Endothelial cell of umbilical vein (primary cell): Measurements from ENCODE around the gene MYLIP. TPM values are rescaled to one million over a fixed set of nuclear protein-coding genes. Genes with fewer than 3 reads are reported as not detected.

Source experiments
- BruUV-seq: library from RNA; stranded (reverse); fragments of 400-500 nt; replicated peaks from 2 replicates; lab custom pipeline; 2021; lab: Mats Ljungman, UMichigan
- CTCF ChIA-PET: fragments of 300-600, 350-600 bp; sonication (Branson Sonifier 250); formaldehyde crosslinking; loops from one replicate; lab custom pipeline; 2021; ENCODE audit warnings: antibody characterized with exemption, inconsistent platforms; lab: Charles Lee
- POLR2A ChIA-PET: fragments of 300-600, 350-600 bp; sonication (Branson Sonifier 250); formaldehyde crosslinking; loops from one replicate; lab custom pipeline; 2021; ENCODE audit warnings: antibody characterized with exemption, inconsistent platforms; lab: Charles Lee
- DNase-seq: peaks from one replicate; pipeline ENCODE4 v3.0.0-alpha.2; 2011; ENCODE audit warnings: low read depth, low spot score
- FAIRE-seq: peaks from 2 replicates; lab custom pipeline; 2011; peaks lifted over from hg19 to GRCh38; lab: Jason Lieb, UNC
- H2AFZ ChIP-seq: 2 replicates; pipeline ENCODE4 v1.6.0; 2012; ENCODE audit warnings: low read depth, low read length, control low read depth, inconsistent platforms
- H3K27ac ChIP-seq: 2 replicates; pipeline ENCODE4 v1.5.1; 2011; ENCODE audit warnings: low read depth, mild to moderate bottlenecking, control low read depth, low read length, moderate library complexity; ENCODE audit not compliant: insufficient read depth
- H3K27me3 ChIP-seq, 2 experiments: 2 replicates each; pipeline versions ENCODE4 v1.6.0 to v1.6.1; 2011; ENCODE audit warnings: low read length in 2 of 2, mixed read lengths in 1 of 2; ENCODE audit not compliant: control insufficient read depth in 2 of 2, insufficient read depth in 2 of 2
- H3K36me3 ChIP-seq, 2 experiments: 2 replicates in 1 of 2; 3 replicates in 1 of 2; pipeline ENCODE4 v1.5.1; 2011; ENCODE audit warnings: low read length in 2 of 2, mild to moderate bottlenecking in 1 of 2, moderate library complexity in 1 of 2; ENCODE audit not compliant: control insufficient read depth in 2 of 2, insufficient read depth in 2 of 2; ENCODE audit errors: extremely low read depth in 1 of 2
- H3K4me1 ChIP-seq: 3 replicates; pipeline ENCODE4 v1.5.1; 2011; ENCODE audit warnings: mild to moderate bottlenecking, low read length; ENCODE audit not compliant: control insufficient read depth, insufficient read depth; ENCODE audit errors: extremely low read depth
- H3K4me2 ChIP-seq: 2 replicates; pipeline ENCODE4 v1.6.1; 2011; ENCODE audit warnings: low read length, control low read depth, mixed read lengths; ENCODE audit not compliant: insufficient read depth
- H3K4me3 ChIP-seq, 3 experiments: fragments of 200-600 bp in 1 of 3; sonication (generic), shearing (Covaris generic) in 1 of 3; replicated peaks in 1 of 3; 2 replicates each; pipeline ENCODE4 v1.5.1; 2011 to 2016; ENCODE audit warnings: control low read depth in 3 of 3, low read length in 3 of 3, mild to moderate bottlenecking in 2 of 3, inconsistent platforms in 1 of 3, low read depth in 1 of 3, moderate library complexity in 1 of 3; ENCODE audit not compliant: insufficient read depth in 1 of 3
- H3K79me2 ChIP-seq: 2 replicates; pipeline ENCODE4 v1.6.0; 2012; ENCODE audit warnings: low read length, inconsistent platforms; ENCODE audit not compliant: control insufficient read depth, insufficient read depth
- H3K9ac ChIP-seq: replicated peaks from 2 replicates; pipeline ENCODE3; 2011; ENCODE audit warnings: low read length, control low read depth; ENCODE audit not compliant: insufficient read depth; ENCODE audit errors: extremely low read depth
- H3K9me1 ChIP-seq: replicated peaks from 3 replicates; pipeline ENCODE4 v1.6.0; 2011; ENCODE audit warnings: mild to moderate bottlenecking, low read length; ENCODE audit not compliant: control insufficient read depth, insufficient read depth; ENCODE audit errors: extremely low read depth
- H3K9me3 ChIP-seq: replicated peaks from 2 replicates; pipeline ENCODE4 v1.5.1; 2012; ENCODE audit warnings: low read length, inconsistent platforms; ENCODE audit not compliant: control insufficient read depth, insufficient read depth
- H4K20me1 ChIP-seq: replicated peaks from 2 replicates; pipeline ENCODE3; 2011; ENCODE audit warnings: mild to moderate bottlenecking, low read length; ENCODE audit not compliant: control insufficient read depth, insufficient read depth; ENCODE audit errors: extremely low read depth
- EZH2 ChIP-seq: IDR thresholded peaks from 2 replicates; pipeline ENCODE4 v1.6.1; 2012; ENCODE audit warnings: borderline replicate concordance, low read depth, mild to moderate bottlenecking, moderate library complexity, low read length, inconsistent platforms; ENCODE audit not compliant: severe bottlenecking
- FOS ChIP-seq: IDR thresholded peaks from 2 replicates; pipeline ENCODE4 v1.6.1; 2011; ENCODE audit warnings: mild to moderate bottlenecking, low read length, moderate library complexity, borderline replicate concordance; ENCODE audit not compliant: insufficient read depth
- GATA2 ChIP-seq: IDR thresholded peaks from 2 replicates; pipeline ENCODE4 v1.7.0; 2011; ENCODE audit warnings: low read depth, mild to moderate bottlenecking, moderate library complexity, mixed read lengths, low read length; ENCODE audit not compliant: insufficient read length, insufficient read depth
- JUN ChIP-seq: IDR thresholded peaks from 2 replicates; pipeline ENCODE4 v1.6.1; 2011; ENCODE audit warnings: borderline replicate concordance, low read depth; ENCODE audit not compliant: insufficient read length, insufficient read depth
- MYC ChIP-seq: IDR thresholded peaks from one replicate; pipeline ENCODE4 v1.6.1; 2011; ENCODE audit warnings: mild to moderate bottlenecking, low read depth, low read length
- POLR2A ChIP-seq: IDR thresholded peaks from 2 replicates; pipeline ENCODE4 v1.6.1; 2012; ENCODE audit warnings: low read depth, mild to moderate bottlenecking, control low read depth, low read length
- POLR2AphosphoS5 ChIP-seq: IDR thresholded peaks from 2 replicates; pipeline ENCODE4 v1.6.1; 2012; ENCODE audit warnings: low read depth, mild to moderate bottlenecking, control low read depth, low read length, moderate library complexity; ENCODE audit not compliant: insufficient read depth
- dilution Hi-C: fragments of 300-500 bp; cut with MboI; formaldehyde crosslinking; loops from one replicate; pipeline ENCODE4 v1.15.0; 2019; ENCODE audit warnings: low sequenced_read_pairs; ENCODE audit not compliant: extremely low pct_ligation_motif_present
- intact Hi-C: fragments of 100-400 bp; cut with micrococcal nuclease; formaldehyde crosslinking; loops from one replicate; pipeline ENCODE4 v1.10.0; 2022
- polyA plus RNA-seq, 4 experiments: library from polyadenylated mRNA; depleted of rRNA in 3 of 4; stranded (reverse) in 3 of 4; unstranded in 1 of 4; fragments of >200 nt; gene quantifications; 2 replicates each; pipeline versions ENCODE4 v1.2.1 to v1.2.3, GENCODE V29; 2011 to 2012; ENCODE audit warnings: missing spikeins in 1 of 4
- total RNA-seq: library from RNA; stranded (reverse); gene quantifications from 2 replicates; pipeline ENCODE4 v1.2.3, GENCODE V29; 2021
- TF ChIP-seq, protein P1 (sequence below), 2 donors: IDR thresholded peaks; 1 replicate in 1 of 2; 2 replicates in 1 of 2; pipeline ENCODE4 v1.5.1; 2011; ENCODE audit warnings: low read length in 2 of 2, mild to moderate bottlenecking in 2 of 2, moderate library complexity in 2 of 2, control low read depth in 1 of 2, inconsistent platforms in 1 of 2, low read depth in 1 of 2; ENCODE audit not compliant: insufficient read depth in 1 of 2; ENCODE audit errors: extremely low read depth in 1 of 2
- TF ChIP-seq, protein P2 (sequence below): IDR thresholded peaks from 2 replicates; pipeline ENCODE4 v1.6.1; 2011; ENCODE audit not compliant: insufficient read depth, insufficient read length

The MYLIP gene
- total and polyA plus RNA-seq, 2 donors (not counting 3 experiments of a cell fraction or from before 2014, with no cell fraction given), result 16.9 to 19.2 TPM

DNA sequence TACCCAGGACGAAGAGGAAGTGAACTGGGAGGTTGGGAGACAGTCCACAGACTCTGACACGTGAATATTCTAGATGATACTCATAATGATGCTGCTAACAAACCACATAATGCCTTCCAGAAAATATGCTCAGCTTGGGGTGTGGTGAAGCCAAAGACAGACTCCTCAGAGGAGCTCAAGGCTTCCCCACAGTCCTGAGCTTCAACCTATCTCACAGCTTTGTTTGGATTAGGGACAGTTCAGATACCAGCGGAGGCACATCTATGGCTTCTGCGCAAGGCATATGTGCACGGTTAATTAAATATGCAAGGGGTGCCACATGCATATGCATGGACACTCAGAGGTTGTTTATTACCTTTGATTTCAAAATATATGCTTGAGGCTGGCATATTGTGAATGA, 30.7 kb upstream of the MYLIP start:
- Histone ChIP-seq H3K9me1 (no peaks in the 10 kb centered on the region), H3K4me3 (no peak overlapping the region), H3K79me2 (no peaks in the 10 kb centered on the region), H3K4me1 (no peaks in the 10 kb centered on the region), H3K9ac (no peak overlapping the region), H2AFZ (no peak overlapping the region), H3K36me3 (no peaks in the 10 kb centered on the region), H3K4me2 (no peak overlapping the region), H3K9me3 (no peaks in the 10 kb centered on the region), H3K27ac (no peak overlapping the region), H4K20me1 (no peaks in the 10 kb centered on the region), H3K27me3 (peaks cover 0 to 6% of the 10 kb centered on the region in 2 experiments)
- POLR2A ChIA-PET, result no interaction called here
- intact Hi-C loops (no loop called here), dilution Hi-C loops (no loop called here)
- CTCF ChIA-PET, result no interaction called here
- DNase-seq, result no peak
- FAIRE-seq, result no peak
- TF ChIP-seq MYC, result no peak
- TF ChIP-seq JUN, result no peak
- TF ChIP-seq, protein P1, sequence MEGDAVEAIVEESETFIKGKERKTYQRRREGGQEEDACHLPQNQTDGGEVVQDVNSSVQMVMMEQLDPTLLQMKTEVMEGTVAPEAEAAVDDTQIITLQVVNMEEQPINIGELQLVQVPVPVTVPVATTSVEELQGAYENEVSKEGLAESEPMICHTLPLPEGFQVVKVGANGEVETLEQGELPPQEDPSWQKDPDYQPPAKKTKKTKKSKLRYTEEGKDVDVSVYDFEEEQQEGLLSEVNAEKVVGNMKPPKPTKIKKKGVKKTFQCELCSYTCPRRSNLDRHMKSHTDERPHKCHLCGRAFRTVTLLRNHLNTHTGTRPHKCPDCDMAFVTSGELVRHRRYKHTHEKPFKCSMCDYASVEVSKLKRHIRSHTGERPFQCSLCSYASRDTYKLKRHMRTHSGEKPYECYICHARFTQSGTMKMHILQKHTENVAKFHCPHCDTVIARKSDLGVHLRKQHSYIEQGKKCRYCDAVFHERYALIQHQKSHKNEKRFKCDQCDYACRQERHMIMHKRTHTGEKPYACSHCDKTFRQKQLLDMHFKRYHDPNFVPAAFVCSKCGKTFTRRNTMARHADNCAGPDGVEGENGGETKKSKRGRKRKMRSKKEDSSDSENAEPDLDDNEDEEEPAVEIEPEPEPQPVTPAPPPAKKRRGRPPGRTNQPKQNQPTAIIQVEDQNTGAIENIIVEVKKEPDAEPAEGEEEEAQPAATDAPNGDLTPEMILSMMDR (IDR thresholded peaks at IDR 0.05; ENCODE audit: extremely low read depth in 1 of 2, insufficient read depth in 1 of 2, low read depth in 1 of 2, low read length in 2 of 2), result no peak
- TF ChIP-seq GATA2, result no peak
- no peak for TF ChIP-seq EZH2
- no peak for TF ChIP-seq POLR2AphosphoS5
- TF ChIP-seq, protein P2, sequence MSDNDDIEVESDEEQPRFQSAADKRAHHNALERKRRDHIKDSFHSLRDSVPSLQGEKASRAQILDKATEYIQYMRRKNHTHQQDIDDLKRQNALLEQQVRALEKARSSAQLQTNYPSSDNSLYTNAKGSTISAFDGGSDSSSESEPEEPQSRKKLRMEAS, result no peak
- no peak for TF ChIP-seq POLR2A
- no peak for TF ChIP-seq FOS
- no TSS peak for BruUV-seq
